ENCODE data around the gene PLAC1. TPM values are rescaled to one million over a fixed set of nuclear protein-coding genes. Genes with fewer than 3 reads are reported as not detected.

Gene PLAC1
- total RNA-seq, 2 donors from 2014 or later: 1.1 TPM; not detected in 1

Other genes starting within 250 kb of the PLAC1 start
- gene HPRT1, start 198.3 kb downstream of the PLAC1 start, total RNA-seq: 100 to 1,000 TPM in 1 of 2 donors, 10 to 100 TPM in 1; 77.6 to 113 TPM
- 10 to 100 TPM; 46.1 to 52.1 TPM for gene PABIR2, start 138.7 kb upstream of the PLAC1 start, total RNA-seq

Data from activated T-helper 17 cell treated with anti-CD3 and anti-CD28 coated beads, Interleukin-2, amount 50 U/mL, for 72 hours (primary cell).